GM12873 (cell line): ENCODE results near the gene BTBD16.

Experiments used
- CTCF ChIP-seq: IDR thresholded peaks from 2 replicates; pipeline ENCODE4 v1.5.1; 2012; ENCODE audit warnings: low read depth, mild to moderate bottlenecking, moderate library complexity, low read length, control low read depth; ENCODE audit not compliant: insufficient read depth; ENCODE audit errors: missing control alignments

The BTBD16 gene

GRCh38 chr10:122348512-122348911 lies 77.4 kb downstream of the BTBD16 start:
- no peak for TF ChIP-seq CTCF

DNA sequence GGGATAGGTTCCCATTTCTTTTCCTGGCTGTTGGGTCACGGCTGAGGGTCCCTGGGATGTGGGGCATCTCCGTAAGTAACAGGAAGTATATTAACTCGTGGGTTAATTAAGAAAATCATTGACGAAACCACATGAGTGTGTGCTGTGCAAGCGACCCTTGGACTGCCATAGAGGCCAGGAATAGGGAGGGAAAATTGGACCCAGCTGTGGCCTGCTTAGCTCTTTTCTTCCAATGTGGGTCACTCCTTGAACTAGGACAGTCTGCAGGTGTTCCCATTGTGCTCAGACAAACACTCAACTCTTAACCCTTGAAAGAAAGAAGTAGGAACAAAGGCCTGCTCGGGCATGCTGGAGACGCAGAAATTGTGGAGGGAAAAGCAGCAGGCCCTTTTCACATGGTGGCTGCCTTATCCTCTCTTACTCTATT lies 77.9 kb downstream of the BTBD16 start:
- no peak for TF ChIP-seq CTCF

DNA sequence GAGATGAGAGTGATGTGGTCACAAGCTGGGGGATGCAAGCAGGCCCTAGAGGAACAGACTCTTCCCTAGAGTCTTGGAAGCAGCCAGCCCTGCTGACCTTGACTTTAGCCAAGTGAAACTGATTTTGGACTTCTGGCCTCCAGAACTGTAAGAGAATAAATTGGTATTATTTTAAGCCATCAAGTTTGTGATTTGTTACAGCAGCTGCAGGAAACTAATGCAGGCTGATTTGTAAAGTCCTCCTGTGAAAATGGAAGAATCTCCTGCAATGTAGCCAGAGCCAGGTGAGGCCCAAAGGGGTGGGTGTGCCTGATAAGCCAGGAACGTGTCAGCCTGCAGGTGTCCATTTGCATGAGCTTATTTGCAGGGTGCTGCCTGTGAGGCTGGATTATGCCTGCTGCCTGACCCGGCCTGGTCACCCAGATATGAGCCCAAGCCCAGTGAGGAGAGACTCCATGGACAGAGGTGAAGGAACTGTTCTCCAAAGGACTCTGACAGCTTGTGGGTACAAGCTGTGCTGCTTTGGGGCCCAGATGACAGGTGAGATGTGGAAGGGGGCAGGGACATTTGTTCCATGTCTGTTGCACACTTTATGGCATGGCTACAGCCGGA lies 78.8 kb downstream of the BTBD16 start:
- no peak for TF ChIP-seq CTCF

- no peak for TF ChIP-seq CTCF
Observed at GRCh38 chr10:122350893-122351292, 79.8 kb downstream of the BTBD16 start.

GRCh38 chr10:122352817-122353525 lies 81.9 kb downstream of the BTBD16 start:
- TF ChIP-seq CTCF, result no peak

GRCh38 chr10:122354383-122354782 lies 83.3 kb downstream of the BTBD16 start:
- TF ChIP-seq CTCF, result no peak

GRCh38 chr10:122357685-122358084 lies 86.6 kb downstream of the BTBD16 start:
- no peak for TF ChIP-seq CTCF
